GM10266 (cell line): ENCODE results near the gene TMEM86A.

Experiments
- DNase-seq: peaks from one replicate; pipeline ENCODE4 v3.0.0; 2012; ENCODE audit errors: extremely low spot score
- CTCF ChIP-seq: IDR thresholded peaks from 2 replicates; pipeline ENCODE4 v1.5.1; 2012; ENCODE audit warnings: mild to moderate bottlenecking, low read depth; ENCODE audit not compliant: control insufficient read depth, insufficient read depth; ENCODE audit errors: missing control alignments

The TMEM86A gene

GRCh38 chr11:18749681-18750319 lies 51.2 kb downstream of the TMEM86A start:
- DNase-seq, result no peak
- no peak for TF ChIP-seq CTCF

- no peak for DNase-seq
- TF ChIP-seq CTCF, result no peak
These were observed 52.4 kb downstream of the TMEM86A start for GRCh38 chr11:18750944-18751343.

- TF ChIP-seq CTCF, result no peak
- DNase-seq, result no peak
These were observed 53.9 kb downstream of the TMEM86A start for GRCh38 chr11:18752502-18752901.

- no peak for DNase-seq
- TF ChIP-seq CTCF, result no peak
These were observed 55.7 kb downstream of the TMEM86A start for GRCh38 chr11:18754308-18754707.
